Suppressor macrophage (primary cell): Measurements from ENCODE around the gene ESPL1.
A peak's percentile ranks its signal among the peaks of the same experiment; 100 is the strongest.
"Not testable (repeated sequence)": the region's sequence is repeated elsewhere in the genome, so short reads cannot be mapped to it uniquely, and the experiment has no call there.

Experiments
- DNase-seq, 4 experiments: peaks; one replicate each; pipeline ENCODE4 v3.0.0-alpha.2; 2020 to 2022

The ESPL1 gene

DNA sequence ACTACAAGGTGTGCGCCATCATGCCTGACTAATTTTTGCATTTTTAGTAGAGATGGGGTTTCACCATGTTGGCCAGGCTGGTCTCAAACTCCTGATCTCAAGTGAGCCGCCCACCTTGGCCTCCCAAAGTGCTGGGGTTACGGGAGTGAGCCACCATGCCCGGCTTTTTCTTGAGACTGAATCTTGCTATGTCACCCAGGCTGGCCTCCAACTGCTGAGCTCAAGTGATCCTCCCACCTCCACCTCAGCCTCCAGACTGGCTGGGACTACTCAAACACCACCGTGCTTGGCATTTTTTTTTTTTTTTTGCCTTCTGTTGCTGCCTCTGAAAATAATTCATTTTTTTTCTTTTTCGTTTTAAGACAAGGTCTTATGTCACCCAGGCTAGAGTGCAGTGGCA, 8.2 kb upstream of the ESPL1 start:
- DNase-seq = no peak

DNA sequence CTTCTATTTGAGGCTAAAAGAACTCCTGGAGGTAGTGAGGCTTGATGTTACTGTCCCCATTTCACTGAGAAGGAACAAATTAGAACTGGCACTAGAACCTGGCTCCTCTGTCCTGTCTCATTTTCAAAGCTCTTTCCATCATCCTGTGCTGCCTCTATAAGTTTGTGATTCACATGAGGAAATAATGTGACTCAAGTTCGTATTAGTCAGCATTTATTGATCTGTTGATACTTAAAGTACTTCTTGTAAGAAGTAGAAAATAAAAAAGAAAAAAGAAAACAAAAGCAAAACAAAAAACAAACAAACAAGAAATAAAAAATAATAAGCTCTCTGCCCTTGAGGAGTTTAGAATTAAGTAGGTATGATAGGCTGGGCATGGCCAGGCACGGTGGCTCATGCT, 2.3 kb upstream of the ESPL1 start:
- DNase-seq = no peak

DNA sequence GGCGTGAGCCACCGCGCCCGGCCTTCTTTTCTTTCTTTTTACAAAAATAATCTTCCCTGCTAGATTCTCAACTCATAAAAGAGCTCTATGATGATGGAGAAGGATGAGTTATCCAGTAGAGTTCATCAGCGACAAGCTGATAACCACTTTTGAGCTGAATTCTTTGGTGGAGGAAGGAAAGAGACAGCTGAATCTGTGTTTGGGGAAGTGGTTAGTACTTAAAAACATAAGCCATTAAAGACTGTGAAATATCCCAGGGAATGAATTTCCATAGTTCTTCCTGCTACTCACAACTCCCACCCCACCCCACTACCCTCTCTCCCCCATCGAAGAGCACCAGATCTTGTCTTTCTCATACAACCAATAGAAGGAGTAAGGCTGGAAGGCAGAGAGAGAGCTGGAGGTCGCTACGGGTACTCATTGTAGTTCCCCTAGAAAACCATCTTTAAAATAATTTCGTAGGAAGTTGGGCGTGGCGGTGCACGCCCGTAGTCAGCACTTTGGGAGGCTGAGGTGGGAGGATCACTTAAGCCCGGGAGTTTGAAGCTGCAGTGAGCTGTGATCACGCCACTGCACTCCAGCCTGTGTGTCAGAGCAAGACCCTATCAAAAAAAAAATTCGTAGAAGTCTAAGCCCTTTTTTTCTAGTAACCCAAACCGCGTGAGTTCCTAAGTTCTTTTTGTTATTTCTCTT, 647 bp upstream of the ESPL1 start:
- peak; percentile 84 to 88 (median 87) for DNase-seq

DNA sequence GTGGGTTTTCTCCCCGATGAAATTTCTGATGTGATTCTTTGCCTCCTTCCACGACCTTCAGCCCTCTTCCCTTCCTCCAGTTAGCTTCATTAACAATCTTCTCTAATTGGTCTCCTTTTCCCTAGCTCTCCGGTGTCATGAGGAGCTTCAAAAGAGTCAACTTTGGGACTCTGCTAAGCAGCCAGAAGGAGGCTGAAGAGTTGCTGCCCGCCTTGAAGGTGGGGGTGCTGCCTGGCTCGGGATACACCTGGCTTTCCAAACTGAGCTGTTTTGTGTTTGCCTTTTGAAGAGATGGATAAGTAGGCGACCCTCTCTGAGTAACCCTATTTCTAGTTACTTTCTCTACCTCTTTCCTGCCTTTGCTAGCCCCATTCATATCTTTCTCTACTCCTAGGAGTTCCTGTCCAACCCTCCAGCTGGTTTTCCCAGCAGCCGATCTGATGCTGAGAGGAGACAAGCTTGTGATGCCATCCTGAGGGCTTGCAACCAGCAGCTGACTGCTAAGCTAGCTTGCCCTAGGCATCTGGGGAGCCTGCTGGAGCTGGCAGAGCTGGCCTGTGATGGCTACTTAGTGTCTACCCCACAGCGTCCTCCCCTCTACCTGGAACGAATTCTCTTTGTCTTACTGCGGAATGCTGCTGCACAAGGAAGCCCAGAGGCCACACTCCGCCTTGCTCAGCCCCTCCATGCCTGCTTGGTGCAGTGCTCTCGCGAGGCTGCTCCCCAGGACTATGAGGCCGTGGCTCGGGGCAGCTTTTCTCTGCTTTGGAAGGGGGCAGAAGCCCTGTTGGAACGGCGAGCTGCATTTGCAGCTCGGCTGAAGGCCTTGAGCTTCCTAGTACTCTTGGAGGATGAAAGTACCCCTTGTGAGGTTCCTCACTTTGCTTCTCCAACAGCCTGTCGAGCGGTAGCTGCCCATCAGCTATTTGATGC, 797 bp downstream of the ESPL1 start:
- no peak for DNase-seq

DNA sequence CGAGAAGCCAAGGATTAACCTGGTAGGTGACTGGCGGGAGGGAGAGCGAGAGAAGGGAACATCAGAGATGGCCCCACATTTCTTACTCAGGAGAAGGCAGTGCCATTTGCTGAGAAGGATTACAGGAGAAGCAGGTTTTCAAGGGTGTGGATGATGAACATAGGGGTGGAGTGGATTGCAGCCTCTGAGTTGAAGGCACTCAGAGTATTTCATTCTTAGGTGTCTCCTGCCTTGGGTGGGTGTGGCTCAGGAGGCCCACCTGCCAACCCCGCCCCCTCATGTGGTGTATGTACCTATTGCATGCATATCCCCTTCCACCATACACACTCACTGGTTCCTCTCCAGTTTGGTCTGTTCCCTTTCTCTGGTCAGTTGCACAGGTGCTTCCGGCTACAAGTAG, 6.3 kb downstream of the ESPL1 start:
- DNase-seq = no peak

DNA sequence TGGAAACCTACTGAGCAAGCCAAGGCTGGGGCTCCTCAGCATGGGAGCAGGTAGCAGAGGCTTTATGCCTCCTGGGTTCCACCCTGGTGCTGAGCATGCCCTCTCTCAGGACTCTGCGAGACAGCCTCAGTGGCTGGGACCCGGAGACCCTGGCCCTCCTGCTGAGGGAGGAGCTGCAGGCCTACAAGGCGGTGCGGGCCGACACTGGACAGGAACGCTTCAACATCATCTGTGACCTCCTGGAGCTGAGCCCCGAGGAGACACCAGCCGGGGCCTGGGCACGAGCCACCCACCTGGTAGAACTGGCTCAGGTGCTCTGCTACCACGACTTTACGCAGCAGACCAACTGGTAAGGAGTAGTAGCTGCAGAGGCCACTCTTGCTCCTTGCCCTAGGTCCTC, 8.4 kb downstream of the ESPL1 start:
- DNase-seq = no peak

DNA sequence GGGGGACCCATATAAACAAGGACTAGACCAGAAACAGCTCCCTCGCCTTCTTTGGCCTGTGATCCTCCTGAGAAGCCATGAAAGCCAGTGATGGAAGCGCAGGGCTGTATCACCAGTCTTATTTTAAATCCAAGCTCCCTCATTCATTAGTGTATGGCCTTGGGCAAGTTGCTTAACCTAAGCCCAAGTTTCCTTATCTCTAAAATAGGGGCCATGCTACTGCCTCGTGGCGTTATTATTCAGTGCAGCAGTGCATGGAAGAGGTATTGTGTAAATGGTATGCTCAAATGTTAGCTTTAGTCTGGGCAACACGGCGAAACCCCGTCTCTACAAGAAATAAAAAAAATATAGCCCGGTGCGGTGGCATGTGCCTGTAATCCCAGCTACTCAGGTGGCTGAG, 9.9 kb downstream of the ESPL1 start:
- no peak for DNase-seq

DNA sequence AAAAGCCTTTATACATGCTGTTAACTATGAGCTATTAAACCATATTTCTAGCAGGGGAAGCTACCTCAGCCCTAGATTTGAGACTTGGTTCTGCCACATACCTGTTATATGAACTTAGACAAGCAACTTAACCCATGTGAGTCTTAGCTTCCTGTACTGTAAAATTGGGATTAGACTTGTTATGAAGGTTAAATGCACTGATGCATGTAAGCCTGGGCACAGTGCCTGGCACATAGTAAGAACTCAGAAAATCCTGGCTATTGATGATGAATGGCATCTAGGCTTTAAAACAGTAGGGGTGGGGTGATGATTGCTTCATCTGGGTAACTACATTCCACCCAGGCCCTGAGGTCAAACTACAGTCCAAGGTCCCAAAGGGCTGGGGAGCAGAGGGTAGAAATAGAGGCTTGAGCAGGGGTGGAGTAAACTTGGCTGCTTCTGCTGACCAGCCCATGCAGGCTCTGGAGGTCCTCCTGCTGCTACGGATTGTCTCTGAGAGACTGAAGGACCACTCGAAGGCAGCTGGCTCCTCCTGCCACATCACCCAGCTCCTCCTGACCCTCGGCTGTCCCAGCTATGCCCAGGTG, 11.3 kb downstream of the ESPL1 start:
- no peak for DNase-seq

DNA sequence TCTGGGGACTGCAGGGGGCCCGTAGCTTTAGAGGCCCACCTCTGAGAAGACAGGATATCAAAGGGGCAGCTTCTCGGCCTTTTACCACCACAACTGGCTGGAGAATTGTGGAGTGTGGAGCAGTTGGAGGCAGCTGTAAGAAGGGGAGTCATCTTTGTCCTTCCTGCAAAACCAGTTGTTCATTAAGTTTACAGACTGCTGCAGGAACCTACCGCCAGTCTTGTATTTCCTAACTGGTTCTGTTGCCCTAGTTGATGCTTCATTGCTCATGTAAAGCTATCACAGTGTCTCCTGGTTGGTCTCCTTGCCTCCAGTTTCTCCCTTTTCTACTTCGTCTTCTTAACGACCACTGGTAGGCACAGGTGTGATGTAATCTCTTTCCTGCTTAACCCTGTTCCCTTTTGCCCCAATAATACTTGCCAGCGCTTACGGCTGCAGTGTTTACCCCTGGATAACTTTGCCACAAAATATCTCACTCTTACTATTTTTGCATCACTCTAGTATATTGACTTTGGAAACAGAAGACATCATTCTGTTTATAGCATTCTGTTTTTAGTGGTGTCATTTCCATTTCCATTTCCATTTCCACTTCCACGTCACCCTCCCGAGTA, 11.9 kb downstream of the ESPL1 start:
- no peak for DNase-seq

DNA sequence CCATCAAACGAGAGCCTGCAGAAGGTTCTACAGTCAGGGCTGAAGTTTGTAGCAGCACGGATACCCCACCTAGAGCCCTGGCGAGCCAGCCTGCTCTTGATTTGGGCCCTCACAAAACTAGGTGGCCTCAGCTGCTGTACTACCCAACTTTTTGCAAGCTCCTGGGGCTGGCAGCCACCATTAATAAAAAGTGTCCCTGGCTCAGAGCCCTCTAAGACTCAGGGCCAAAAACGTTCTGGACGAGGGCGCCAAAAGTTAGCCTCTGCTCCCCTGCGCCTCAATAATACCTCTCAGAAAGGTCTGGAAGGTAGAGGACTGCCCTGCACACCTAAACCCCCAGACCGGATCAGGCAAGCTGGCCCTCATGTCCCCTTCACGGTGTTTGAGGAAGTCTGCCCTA, 18.3 kb downstream of the ESPL1 start:
- DNase-seq = no peak

DNA sequence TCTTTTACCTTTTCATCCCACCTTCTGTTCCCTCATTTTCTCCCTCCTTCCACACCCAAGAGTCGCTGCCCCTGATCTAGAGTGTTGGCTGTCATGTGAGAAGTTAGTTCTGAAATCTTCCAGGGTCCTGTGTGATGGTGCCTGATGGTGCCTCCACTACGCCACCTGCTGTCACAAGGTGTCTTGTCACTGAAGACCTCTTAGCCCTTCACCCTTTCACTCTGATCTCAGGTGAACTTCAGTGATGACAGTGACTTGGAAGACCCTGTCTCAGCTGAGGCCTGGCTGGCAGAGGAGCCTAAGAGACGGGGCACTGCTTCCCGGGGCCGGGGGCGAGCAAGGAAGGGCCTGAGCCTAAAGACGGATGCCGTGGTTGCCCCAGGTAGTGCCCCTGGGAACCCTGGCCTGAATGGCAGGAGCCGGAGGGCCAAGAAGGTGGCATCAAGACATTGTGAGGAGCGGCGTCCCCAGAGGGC, 19.7 kb downstream of the ESPL1 start:
- peak; percentile 54 to 85 (median 70) for DNase-seq

DNA sequence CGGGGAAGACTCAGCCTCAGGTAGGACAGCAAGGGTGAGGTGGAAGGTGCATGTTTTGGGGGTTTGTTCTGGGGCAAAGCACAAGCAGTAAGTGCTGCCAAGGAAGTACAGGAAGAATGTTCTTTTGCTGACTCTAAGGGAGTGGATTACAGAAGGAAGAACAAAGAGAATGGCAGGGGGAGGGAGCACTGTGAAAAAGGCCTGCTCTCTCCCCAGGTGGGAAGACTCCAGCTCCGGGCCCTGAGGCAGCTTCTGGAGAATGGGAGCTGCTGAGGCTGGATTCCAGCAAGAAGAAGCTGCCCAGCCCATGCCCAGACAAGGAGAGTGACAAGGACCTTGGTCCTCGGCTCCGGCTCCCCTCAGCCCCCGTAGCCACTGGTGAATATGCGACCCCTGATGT, 20.2 kb downstream of the ESPL1 start:
- DNase-seq = peak in 1 of 4 experiments; percentile 43

DNA sequence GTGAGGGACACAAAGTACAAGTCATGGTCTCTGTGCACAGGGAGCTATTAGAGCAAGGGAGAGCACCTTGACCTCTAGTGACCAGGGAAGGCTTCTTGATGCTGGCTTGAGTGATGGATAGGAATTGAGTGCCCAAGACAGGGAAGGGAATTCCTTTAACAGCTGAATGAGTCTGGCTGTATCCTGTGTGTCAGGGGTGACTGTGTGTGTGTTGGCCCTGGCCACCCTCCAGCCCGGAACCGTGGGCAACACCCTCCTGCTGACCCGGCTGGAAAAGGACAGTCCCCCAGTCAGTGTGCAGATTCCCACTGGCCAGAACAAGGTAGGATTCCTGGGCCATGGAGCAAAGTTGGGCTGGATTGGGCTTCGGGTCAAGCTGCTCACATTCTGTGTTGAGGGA, 21.8 kb downstream of the ESPL1 start:
- DNase-seq = no peak

DNA sequence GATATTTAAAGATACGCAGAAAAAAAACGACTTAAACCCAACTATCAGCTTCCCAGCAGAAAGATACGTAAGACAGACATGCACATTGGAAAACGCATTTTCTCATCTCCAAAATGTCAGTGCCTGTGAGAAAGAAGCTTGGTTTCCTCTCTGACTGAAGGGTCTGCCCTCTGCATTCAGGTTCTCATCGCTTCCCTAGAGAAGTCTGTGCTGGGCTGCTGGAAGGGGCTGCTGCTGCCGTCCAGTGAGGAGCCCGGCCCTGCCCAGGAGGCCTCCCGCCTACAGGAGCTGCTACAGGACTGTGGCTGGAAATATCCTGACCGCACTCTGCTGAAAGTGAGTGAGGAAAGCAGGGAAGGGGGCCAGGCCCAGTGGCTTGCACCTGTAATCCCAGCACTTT, 22.6 kb downstream of the ESPL1 start:
- DNase-seq = no peak

DNA sequence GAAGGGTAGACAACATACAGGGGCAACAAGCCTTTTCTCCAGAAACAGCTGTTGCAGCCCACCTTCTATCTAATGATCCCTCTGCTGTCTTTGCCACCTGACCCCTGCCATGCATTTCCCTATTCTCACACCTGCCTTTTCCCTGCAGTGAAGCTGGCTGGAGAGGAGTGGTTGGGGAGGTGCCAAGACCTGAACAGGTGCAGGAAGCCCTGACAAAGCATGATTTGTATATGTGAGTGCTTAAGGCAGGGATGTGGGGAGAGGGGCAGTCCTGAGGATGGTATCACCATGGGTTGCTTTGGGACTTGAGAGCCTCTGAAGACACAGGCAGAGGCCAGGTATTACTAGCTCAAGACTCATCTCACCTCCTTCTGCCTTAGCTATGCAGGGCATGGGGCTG, 24.3 kb downstream of the ESPL1 start:
- DNase-seq = no peak

DNA sequence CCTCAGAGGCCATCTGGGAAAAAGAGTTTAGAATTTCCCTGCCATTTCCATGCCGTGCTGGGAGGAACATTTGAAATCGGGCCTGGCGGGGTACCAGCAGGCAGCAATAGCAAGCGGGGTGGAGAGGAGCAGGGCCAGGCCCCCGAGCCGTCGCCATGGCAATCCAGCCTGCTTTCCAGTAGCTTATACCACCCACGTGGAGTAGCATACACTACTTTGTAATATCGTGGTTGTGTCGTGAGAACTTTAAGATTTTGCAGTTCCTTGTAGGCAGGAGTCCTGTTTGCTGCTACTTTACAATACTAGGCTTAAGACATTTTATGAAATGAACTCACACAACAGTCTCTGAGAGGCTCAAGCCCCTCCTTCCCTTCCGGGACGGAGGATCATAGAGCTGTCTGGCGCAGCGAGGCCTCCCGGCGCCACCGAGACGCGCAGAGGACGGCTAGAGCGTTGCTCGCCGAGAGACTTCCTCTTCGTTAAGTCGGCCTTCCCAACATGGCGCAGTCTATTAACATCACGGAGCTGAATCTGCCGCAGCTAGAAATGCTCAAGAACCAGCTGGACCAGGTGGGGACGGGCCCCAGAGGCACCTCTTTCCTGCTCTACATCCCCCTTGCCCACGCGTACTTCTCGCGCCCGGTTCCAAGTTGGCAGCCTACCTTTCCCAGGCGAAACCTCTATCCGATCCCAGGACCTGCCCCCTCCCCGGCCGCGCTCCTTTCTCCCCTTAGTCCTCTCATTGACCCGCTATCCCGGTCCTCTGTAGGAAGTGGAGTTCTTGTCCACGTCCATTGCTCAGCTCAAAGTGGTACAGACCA, 27.2 kb downstream of the ESPL1 start, which contains the start of gene PFDN5:
Gene PFDN5 (plus strand): TSS at position 473 of the 821 bp plus-strand sequence. CDS start 26 bp downstream, at position 499.
- DNase-seq = peak; percentile 87 to 95 (median 94)

DNA sequence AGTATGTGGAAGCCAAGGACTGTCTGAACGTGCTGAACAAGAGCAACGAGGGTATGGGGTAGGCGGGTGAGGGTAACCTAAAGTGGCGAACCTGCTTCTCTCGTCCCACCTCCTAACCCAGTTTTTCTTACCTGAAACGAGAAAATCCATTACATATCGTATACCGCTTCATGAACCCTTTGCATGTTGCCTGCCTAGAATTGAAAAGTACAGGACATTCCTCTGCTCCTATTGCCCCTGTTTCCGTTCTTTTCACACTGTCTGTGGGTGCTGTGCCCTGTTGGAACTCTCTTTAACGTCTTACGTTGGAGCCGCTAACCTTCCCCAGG, 27.8 kb downstream of the ESPL1 start:
- no peak for DNase-seq

DNA sequence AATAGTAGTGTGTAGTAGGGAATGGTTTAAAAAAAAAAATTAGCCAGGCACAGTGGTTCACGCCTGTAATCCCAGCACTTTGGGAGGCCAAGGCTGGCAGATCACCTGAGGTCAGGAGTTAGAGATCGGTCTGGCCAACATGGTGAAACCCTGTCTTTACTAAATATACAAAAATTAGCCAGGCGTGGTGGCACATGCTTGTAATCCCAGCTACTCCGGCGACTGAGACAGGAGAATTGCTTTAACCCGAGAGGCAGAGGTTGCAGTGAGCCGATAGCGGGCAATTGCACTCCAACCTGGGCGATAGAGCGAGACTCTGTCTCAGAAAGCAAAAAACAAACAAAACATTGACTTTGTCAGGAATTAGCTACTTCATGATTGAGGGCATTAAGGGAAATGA, 29.0 kb downstream of the ESPL1 start:
- not testable (repeated sequence) for DNase-seq

DNA sequence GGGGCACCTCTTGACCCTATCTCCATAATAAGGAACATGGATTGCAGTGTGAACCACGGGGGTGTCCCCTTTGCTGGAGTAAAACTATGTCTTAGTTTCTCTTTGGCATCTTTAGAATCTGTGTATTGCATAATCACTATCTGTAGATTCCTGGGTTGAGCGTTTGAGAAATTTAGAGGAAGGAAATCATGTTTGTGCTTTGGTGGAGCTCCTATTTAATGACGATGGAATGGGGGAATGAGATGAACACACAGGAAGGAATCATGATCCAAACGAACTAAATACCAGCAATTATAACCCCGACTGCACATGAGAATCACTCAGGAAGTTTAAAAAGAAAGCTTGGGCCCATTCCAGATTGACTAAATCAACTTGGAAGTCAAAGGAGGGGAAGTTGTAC, 30.1 kb downstream of the ESPL1 start:
- DNase-seq = peak; percentile 73 to 92 (median 80)

DNA sequence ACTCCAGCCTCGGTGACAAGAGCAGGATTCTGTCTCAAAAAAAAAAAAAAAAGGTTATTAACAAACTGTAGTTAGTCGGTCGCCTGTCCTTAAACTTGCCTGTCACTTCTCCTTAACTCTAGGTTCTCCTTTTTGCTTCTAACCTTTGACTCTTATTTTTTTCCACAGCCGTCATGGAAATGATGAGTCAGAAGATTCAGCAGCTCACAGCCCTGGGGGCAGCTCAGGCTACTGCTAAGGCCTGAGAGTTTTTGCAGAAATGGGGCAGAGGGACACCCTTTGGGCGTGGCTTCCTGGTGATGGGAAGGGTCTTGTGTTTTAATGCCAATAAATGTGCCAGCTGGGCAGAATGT, 31.0 kb downstream of the ESPL1 start:
- DNase-seq = peak; percentile 90 to 98 (median 94)

DNA sequence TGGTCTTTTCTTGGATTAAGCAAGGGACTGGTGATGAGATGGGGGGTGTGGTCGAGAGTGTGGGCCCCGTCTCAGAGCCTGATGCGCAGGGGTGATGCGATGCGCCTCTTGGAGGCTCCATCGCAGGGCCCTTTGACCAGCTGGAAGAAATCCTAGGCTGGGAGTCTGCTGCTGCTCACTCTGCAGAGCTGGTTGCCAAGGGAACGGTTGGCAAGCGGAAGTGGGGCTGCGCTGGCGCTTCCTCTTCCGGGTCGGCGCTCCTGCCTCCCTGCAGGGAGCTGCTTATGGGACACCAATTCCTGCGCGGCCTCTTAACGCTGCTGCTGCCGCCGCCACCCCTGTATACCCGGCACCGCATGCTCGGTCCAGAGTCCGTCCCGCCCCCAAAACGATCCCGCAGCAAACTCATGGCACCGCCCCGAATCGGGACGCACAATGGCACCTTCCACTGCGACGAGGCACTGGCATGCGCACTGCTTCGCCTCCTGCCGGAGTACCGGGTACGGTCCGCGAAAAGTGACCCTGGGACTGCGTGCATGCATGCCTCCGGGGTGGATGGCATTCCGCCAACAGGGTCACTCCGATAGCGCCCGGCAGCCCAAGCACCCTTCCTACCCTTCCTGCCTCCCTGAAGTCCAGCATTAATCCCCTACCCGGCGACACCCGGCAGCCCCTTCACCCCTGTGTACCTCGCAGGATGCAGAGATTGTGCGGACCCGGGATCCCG, 31.5 kb downstream of the ESPL1 start, which contains the start of gene MYG1:
Gene MYG1 (plus strand): TSS at position 242 of the 727 bp plus-strand sequence. CDS start 43 bp downstream, at position 285.
- DNase-seq = peak; percentile 90 to 94 (median 93)
